HUES64 (cell line): ENCODE data around the gene FCHSD2.

ENCODE experiments used
- H3K27ac ChIP-seq: 2 replicates; pipeline ENCODE4 v1.7.0; 2013; ENCODE audit warnings: low read depth, low read length, inconsistent platforms
- H3K27me3 ChIP-seq: 2 replicates; pipeline ENCODE4 v1.6.1; 2013; ENCODE audit warnings: mild to moderate bottlenecking, low read length; ENCODE audit not compliant: insufficient read depth
- H3K36me3 ChIP-seq: 2 replicates; pipeline ENCODE4 v1.6.1; 2013; ENCODE audit warnings: mild to moderate bottlenecking, low read length; ENCODE audit not compliant: insufficient read depth
- H3K4me1 ChIP-seq: 2 replicates; pipeline ENCODE4 v1.6.1; 2013; ENCODE audit warnings: mild to moderate bottlenecking, low read length, moderate library complexity; ENCODE audit not compliant: insufficient read depth
- H3K4me3 ChIP-seq: 2 replicates; pipeline ENCODE4 v1.5.1; 2013; ENCODE audit warnings: mild to moderate bottlenecking, low read length, moderate library complexity
- H3K9ac ChIP-seq: 2 replicates; pipeline ENCODE4 v1.6.1; 2013; ENCODE audit warnings: mild to moderate bottlenecking, low read depth, low read length
- H3K9me3 ChIP-seq: 2 replicates; pipeline ENCODE4 v1.6.1; 2013; ENCODE audit warnings: low read depth, low read length; ENCODE audit not compliant: insufficient read depth
- WGBS: fragments of 150-250, 120-280 bp; methylation state at CpG from one replicate; pipeline ENCODE4 v1.1.7; 2013; ENCODE audit warnings: missing lambda C conversion rate; 5-methylcytosine and 5-hydroxymethylcytosine counted together

The FCHSD2 gene

DNA sequence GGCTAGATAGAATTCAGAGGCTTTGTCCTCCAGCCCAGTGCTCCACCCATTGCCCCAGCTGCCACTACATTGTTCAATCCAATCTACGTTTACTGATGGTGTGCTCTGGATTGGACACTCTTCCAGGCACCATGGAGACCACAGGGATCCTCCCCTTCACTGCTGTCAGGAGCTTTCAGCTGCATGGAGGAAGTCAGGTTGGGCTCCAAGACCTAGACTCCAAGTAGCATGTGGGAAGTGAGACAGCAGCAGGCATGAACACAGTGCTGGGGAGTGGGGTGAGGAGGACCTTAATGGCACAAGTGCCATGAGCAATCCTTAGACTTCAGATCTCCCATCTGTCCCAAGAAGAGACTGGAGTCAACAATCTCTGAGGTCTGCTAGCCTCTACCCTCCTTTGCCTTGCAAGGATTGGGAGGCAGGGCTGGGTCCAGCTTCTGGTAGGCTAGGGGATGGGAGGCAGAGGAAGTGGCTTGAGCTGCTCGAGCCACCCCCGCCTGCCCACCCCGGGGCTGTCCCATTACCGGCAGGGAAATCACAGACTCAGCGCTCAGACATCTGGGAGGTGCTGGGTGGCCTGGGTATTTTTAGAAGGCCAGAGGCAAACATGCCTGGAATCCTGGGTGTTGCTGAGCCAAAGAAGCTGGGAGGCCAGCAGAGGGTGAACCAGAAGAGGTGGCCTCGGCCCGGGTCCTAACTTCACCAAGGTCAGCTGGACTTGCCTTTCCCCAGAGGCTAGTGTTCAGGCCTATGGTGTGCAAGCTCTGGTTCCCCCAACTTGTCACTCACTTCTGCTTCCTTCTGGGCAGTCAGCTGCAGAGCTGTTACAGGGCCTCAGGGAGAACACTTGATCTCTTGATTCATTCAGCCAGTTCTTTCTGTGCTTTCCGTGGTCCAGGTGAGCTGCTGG lies 15.2 kb upstream of the FCHSD2 start:
- WGBS, result 88% methylated on average over 9 of the region's 9 CpGs
- H3K9me3 ChIP-seq, result no peaks in the 10 kb centered on the region
- no peak overlapping the region for H3K4me3 ChIP-seq
- no peak overlapping the region for H3K27ac ChIP-seq
- H3K36me3 ChIP-seq, result no peaks in the 10 kb centered on the region
- peaks cover 12% of the 10 kb centered on the region for H3K4me1 ChIP-seq
- H3K9ac ChIP-seq, result no peak overlapping the region
- no peaks in the 10 kb centered on the region for H3K27me3 ChIP-seq

- no peaks in the 10 kb centered on the region for H3K27me3 ChIP-seq
- no peak overlapping the region for H3K9ac ChIP-seq
- no peaks in the 10 kb centered on the region for H3K9me3 ChIP-seq
- no peak overlapping the region for H3K4me3 ChIP-seq
- no peak overlapping the region for H3K27ac ChIP-seq
- H3K36me3 ChIP-seq, result no peaks in the 10 kb centered on the region
- peaks cover 13% of the 10 kb centered on the region for H3K4me1 ChIP-seq
- WGBS, result 91% methylated on average over 2 of the region's 2 CpGs
These were observed 14.6 kb upstream of the FCHSD2 start for GRCh38 chr11:73156686-73157085.

- H3K27ac ChIP-seq, result no peak overlapping the region
- no peaks in the 10 kb centered on the region for H3K27me3 ChIP-seq
- H3K4me1 ChIP-seq, result peaks cover 13% of the 10 kb centered on the region
- H3K36me3 ChIP-seq, result no peaks in the 10 kb centered on the region
- 70% methylated on average over 1 of the region's 1 CpG for WGBS
- H3K9ac ChIP-seq, result no peak overlapping the region
- no peaks in the 10 kb centered on the region for H3K9me3 ChIP-seq
- H3K4me3 ChIP-seq, result no peak overlapping the region
These were observed 14.0 kb upstream of the FCHSD2 start for GRCh38 chr11:73156114-73156513.

DNA sequence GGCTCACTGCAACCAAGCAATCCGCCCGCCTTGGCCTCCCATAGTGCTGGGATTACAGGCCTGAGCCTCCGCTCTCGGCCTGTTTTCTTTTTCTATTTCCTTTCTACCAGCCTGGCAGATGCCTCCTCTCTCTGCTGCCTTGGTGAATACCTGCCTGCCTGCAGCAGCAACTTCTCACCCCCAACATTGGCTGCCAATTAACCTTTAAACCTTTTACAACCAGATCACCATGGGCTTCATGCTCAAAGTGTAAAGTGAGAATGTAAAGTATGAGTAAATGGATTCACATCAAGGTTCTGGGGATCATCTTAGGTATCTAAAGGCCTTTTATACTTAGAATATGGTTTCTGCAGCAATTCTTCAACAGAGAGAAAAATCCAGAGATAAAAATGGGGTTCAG lies 13.0 kb upstream of the FCHSD2 start:
- no peak overlapping the region for H3K4me3 ChIP-seq
- WGBS, result 93% methylated on average over 4 of the region's 4 CpGs
- no peaks in the 10 kb centered on the region for H3K27me3 ChIP-seq
- no peaks in the 10 kb centered on the region for H3K9me3 ChIP-seq
- H3K9ac ChIP-seq, result no peak overlapping the region
- no peak overlapping the region for H3K27ac ChIP-seq
- no peaks in the 10 kb centered on the region for H3K36me3 ChIP-seq
- H3K4me1 ChIP-seq, result peaks cover 13% of the 10 kb centered on the region

DNA sequence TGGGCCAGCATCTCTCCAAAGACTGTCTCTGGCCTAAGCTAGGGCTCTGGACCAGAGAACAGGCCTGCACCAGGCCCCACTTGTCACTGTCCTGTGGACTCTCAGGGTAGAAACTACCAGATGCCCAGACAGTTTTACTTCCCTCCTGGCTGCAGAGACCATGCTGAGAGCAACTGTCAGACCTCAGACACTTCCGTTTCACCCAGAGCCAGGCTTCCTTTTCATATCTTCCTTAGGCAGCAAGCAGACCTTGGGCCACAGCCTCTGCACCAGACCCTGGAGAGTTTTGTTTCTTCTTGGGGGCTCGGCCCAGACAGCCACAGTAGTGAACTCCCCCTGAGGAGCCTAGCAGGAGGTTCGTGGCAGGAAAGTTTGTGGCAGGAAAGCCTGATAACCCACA lies 12.1 kb upstream of the FCHSD2 start:
- H3K36me3 ChIP-seq, result no peaks in the 10 kb centered on the region
- peaks cover 13% of the 10 kb centered on the region for H3K4me1 ChIP-seq
- 82% methylated on average over 3 of the region's 3 CpGs for WGBS
- H3K9ac ChIP-seq, result no peak overlapping the region
- no peaks in the 10 kb centered on the region for H3K27me3 ChIP-seq
- no peak overlapping the region for H3K27ac ChIP-seq
- no peaks in the 10 kb centered on the region for H3K9me3 ChIP-seq
- H3K4me3 ChIP-seq, result no peak overlapping the region

DNA sequence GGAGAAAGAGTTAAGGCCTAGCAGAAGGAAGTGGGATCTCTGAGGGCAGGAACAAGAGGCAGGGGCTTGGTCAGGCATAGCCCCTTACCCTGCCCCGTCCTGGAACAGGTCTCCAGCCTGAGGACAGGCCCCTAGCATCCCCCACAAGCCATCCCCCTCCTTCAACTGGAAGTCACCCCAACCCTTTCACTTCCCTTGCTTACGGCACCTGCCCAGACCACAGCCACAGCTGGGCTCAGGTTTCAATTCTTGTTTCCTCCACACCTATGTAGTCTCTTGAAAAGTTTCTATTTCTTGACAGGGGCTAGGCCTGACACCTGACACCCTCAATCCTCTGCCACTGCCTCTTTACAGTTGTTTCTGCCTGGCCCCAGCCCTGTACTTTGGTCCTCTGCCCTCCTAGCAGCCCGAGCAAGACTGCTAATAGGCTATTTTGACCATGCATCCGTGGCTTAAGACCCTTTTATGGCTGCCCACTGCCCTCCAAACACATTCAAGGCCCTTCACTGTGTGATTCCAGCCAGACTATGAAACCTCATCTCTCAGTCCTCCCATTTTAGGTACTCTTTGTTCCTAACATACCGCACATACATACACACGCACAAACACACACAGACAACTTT lies 10.9 kb upstream of the FCHSD2 start:
- no peak overlapping the region for H3K4me3 ChIP-seq
- no peaks in the 10 kb centered on the region for H3K9me3 ChIP-seq
- H3K9ac ChIP-seq, result no peak overlapping the region
- no peak overlapping the region for H3K27ac ChIP-seq
- no peaks in the 10 kb centered on the region for H3K36me3 ChIP-seq
- peaks cover 13% of the 10 kb centered on the region for H3K4me1 ChIP-seq
- 75% methylated on average over 6 of the region's 6 CpGs for WGBS
- no peaks in the 10 kb centered on the region for H3K27me3 ChIP-seq

DNA sequence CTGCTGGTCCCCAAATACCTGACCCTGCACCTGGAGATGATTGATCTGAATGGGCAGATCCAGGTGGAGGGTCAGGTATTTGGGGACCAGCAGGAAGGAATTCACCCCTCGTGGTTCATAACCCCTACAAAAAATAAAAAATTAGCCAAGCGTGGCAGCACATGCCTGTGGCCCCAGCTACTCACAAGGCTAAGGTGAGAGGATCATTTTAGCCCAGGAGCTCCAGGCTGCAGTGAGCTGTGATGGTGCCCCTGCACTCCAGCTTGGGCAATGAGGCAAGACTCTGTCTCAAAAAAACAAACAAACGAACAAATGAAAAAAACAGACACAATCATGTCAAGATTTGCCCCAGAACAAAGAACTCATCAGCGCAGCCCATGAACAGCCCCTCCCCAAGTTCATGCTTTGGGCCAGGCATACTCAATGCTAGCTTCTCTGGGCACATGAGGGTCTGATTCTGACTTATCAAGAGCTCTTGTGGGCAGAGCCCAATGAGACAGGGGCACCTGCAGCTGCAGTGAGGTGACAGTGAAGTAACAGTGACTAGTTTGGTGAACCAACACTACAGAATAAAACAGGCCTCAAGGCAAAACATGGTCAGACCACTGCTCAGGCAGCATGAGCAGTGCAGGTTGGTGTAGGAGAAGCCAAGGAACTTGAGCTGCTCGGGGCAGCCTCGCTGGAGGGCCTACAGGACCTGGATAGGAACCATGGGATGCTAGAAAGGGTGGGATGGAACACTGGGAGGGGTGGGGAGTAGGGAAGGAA lies 10.2 kb upstream of the FCHSD2 start:
- H3K4me3 ChIP-seq, result no peak overlapping the region
- no peaks in the 10 kb centered on the region for H3K36me3 ChIP-seq
- H3K27me3 ChIP-seq, result no peaks in the 10 kb centered on the region
- peaks cover 13% of the 10 kb centered on the region for H3K4me1 ChIP-seq
- 92% methylated on average over 6 of the region's 6 CpGs for WGBS
- no peaks in the 10 kb centered on the region for H3K9me3 ChIP-seq
- H3K27ac ChIP-seq, result no peak overlapping the region
- no peak overlapping the region for H3K9ac ChIP-seq

- H3K4me1 ChIP-seq, result peaks cover 13% of the 10 kb centered on the region
- H3K36me3 ChIP-seq, result no peaks in the 10 kb centered on the region
- no peak overlapping the region for H3K9ac ChIP-seq
- no peak overlapping the region for H3K4me3 ChIP-seq
- no peak overlapping the region for H3K27ac ChIP-seq
- H3K27me3 ChIP-seq, result no peaks in the 10 kb centered on the region
- no peaks in the 10 kb centered on the region for H3K9me3 ChIP-seq
- 94% methylated on average over 6 of the region's 6 CpGs for WGBS
These were observed 9.3 kb upstream of the FCHSD2 start for GRCh38 chr11:73151416-73151815.

GRCh38 chr11:73149105-73149504 lies 7.0 kb upstream of the FCHSD2 start:
- WGBS, result 100% methylated on average over 2 of the region's 2 CpGs
- Histone ChIP-seq H3K27me3 (no peaks in the 10 kb centered on the region), H3K27ac (no peak overlapping the region), H3K4me1 (peaks cover 13% of the 10 kb centered on the region), H3K4me3 (no peak overlapping the region), H3K9ac (no peak overlapping the region), H3K36me3 (no peaks in the 10 kb centered on the region), H3K9me3 (no peaks in the 10 kb centered on the region)

DNA sequence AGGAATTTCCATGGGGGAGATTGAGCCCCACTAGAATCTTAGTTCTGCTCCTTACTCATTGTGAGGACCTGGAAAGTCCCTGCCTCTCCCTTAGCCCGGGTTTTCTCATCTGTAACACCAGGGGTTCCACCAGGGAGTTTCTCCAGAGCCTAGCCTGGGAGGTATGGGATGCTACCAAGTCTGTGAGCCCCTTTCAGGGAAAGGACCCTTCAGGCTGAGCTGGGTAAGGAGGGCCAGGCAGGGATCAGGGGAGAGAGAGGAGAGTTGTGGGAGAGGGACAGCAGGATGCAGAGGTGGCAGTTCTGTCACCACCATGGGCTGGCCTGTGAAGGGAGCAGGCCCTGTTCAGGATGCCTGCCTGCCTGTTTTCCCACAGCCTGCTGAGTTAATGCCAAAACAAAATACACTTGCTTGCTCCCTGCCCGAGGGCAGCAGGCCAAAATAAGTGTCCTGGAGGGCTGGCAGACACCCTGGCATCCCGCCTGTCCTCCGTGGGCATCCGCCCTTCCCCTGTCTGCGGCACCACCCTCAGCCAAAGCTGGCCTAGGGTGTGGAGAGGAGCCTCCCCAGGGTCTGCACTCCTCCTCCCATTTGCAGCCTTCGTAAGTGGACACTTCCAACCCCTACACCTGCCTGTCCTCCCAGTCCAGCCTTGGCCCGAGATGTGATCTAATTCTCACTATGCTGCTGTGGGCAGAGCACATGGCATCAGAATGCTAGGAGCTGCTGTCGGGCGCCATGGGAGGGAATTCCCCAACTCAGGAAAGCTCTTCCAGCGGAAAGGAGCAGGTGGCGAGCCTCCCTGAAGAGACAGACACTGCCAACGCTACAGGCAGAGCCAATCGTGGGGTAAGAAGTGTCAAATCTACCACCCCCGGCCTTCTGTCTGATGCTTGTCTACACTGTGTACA lies 5.9 kb upstream of the FCHSD2 start:
- Histone ChIP-seq H3K27me3 (no peaks in the 10 kb centered on the region), H3K27ac (no peak overlapping the region), H3K9me3 (no peaks in the 10 kb centered on the region), H3K9ac (no peak overlapping the region), H3K4me1 (peaks cover 14% of the 10 kb centered on the region), H3K36me3 (no peaks in the 10 kb centered on the region), H3K4me3 (no peak overlapping the region)
- whole genome bisulfite sequencing, result 90% methylated on average over 14 of the region's 15 CpGs
